Measurements from ENCODE around the gene HOXD9.

Gene HOXD9

GRCh38 chr2:176126929-176127773, 4.6 kb downstream of the HOXD9 start:
- peak; percentile 40 to 42 for DNase-seq

- DNase-seq = no peak
Measured at GRCh38 chr2:176127774-176128072, 5.2 kb downstream of the HOXD9 start.

DNA sequence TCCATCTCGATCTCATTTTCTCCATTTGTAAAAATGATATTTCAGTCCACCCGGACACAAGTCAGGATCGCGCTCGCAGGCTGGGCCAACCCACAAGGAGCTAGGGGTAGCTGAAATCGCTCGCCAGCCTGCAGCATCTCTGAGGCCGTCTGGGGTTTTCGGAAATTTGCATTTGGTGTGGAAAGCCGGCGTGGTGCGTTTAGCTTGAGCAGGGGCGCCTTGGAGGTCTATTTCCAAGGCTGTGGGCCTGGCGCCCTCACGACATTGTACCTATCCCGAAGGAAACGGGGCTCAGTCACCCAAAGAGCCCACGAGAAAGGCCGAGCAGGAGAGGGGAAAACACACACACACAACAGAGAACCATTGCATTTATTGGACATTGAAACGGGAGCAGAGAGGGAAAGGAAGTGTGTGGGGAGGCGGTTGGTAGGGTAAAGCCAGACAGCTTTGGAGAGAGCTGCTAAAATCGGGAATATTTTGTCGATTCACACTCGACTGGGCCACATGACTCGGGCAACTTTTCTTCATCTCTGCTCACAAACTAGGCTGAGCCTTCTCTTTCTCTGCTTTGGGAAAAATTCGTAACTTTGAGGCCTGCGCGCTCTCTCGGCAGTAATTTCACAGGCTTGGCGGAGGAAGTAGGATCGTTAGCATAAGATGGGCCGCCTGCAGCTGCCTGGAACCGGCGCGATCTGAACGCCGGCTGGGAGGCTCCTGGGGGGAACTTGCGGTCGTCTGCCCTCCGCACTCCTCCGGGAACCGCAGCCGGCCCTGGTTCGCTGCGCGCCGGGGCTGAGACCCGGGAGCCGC, 5.9 kb downstream of the HOXD9 start:
- no peak for DNase-seq

GRCh38 chr2:176128982-176129796, 6.7 kb downstream of the HOXD9 start, which contains the start of gene HOXD8:
Gene HOXD8 (plus strand): TSS chr2:176129705. CDS start chr2:176130367, 662 bp downstream.
- no peak for DNase-seq

- no peak for DNase-seq
Measured at GRCh38 chr2:176129813-176130146, 7.3 kb downstream of the HOXD9 start.

DNA sequence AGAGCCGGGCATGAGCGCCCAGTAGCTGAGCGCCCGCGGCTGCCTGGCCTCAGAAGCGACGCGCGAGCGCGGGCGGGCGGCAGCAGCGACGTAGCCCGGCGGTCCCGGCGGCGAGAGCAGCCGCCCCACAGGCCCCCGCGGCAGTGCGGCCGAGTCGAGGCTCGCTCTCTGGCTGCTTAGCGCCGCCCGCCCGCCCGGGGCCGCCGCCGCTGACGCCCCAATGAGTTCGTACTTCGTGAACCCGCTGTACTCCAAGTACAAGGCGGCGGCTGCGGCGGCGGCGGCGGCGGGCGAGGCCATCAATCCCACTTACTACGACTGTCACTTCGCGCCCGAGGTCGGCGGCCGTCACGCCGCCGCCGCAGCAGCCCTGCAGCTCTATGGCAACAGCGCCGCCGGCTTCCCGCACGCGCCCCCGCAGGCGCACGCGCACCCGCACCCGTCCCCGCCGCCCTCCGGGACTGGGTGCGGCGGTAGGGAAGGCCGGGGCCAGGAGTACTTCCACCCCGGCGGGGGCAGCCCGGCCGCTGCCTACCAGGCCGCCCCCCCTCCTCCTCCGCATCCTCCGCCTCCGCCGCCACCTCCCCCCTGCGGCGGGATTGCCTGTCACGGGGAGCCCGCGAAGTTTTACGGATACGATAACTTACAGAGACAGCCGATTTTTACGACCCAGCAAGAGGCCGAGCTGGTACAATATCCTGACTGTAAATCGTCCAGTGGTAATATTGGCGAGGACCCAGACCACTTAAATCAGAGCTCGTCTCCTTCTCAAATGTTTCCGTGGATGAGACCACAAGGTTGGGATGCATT, 7.8 kb downstream of the HOXD9 start:
- no peak for DNase-seq

DNA sequence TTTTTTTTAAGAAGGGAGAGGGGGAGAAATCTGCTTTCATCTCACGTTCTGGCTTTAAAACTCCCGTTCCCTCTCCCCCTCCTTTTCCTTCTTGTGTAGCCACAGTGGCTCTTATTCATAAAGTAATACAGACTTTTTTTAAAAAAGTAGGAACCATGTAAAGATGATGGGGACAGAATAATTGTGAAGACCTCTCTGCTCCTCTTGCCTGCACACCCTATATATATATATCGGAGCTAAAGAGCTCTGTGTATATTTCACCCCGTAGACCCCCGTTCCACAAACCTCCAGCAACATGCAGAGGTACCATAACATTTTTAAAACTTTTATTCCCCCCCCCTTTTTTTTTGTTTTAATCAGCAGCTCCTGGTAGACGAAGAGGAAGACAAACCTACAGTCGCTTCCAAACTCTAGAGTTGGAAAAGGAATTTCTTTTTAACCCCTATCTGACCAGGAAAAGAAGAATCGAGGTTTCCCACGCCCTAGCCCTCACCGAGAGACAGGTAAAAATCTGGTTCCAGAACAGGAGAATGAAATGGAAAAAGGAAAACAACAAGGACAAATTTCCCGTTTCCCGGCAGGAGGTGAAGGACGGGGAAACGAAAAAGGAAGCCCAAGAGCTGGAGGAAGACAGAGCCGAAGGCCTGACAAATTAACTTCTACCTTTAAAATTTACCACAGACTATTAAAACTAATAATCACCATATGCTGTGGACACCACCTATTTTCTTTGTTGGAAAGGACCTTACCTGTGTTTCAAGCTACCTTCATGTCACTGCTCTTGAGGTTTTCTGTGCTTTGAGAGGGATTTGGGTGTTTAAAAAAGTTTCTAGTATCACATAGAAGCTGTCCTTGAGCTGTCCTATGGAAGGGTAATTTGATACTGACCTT, 8.7 kb downstream of the HOXD9 start:
- no peak for DNase-seq

DNA sequence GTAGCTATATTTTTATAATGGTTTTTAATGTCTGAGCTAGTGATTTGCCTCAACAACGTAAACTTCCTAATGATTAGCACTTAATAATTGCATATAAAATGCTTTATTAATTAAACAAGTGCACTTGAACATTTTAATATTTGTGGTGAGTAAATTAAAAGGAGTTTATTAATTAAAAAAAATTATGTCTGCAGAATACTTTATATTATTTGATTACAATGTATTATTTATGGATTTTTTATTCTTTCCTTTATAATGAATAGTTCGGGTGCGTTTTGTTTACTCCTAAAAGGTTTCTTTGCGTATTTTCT, 9.3 kb downstream of the HOXD9 start:
- DNase-seq = no peak

DNA sequence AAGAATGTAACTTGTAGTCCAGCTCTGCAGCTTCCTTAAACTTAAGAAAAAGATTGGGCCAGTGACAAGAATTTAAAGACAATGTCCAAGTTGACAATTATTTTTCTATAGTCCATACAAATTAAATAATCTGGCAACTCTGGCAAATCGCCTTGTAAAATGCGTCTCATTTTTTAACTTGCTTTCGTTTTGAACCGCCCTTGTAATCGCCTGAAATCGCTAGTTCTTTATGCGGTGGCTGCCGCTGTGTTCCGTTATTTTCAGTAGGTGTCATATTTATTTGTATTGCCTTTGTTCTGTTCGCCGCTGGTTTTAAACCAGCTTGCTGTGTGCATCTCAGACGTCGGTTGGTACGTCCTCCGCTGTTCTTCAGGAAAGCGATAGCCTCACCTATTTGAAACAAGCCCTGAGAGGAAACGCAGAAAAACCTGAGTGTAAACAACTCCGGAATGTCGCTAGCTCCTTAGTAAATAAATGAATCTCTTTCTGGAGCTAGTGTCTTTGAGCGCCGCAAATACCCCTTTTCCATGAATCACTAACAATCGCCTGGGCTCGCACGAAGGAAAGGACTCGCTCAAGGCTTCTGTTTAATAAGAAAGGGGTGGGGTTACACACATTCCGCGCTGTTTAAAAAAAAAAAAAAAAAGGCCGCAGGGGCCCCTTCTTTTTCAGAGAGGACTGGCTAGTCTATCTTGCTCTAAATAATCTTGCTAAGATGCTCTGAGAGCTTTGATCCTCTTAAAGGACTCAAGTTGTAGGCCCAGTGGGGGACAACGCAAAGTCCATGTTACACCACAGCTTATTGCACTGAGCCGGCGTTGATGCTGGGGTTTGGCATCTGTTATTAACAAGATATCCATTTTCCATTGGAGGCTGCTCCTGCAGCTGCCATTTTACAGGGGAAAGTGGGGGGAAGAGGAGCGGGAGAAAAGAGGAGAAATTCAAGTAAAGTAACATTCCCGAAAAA, 10.0 kb downstream of the HOXD9 start:
- no peak for DNase-seq

DNA sequence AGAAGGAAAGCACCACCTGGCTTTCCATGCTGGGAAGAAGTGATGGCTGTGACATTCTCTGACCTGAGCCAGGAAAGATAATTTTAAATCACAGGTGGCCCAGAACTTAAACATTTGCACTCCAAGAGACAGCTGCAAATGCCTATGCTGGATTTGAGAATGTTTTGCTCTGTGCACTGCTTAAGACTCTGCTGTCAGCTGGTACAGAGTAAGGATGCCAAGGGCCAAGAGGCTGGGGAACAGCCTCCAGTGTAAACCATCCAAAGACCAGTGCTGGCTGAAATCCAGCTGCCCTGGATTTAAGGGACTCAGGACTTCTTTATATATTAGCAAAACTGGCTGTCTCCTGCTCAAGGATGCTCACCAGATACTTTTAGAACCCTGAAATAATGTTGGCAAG, 10.9 kb downstream of the HOXD9 start:
- DNase-seq = no peak

- DNase-seq = no peak
Measured at GRCh38 chr2:176134035-176134434, 11.5 kb downstream of the HOXD9 start.

GRCh38 chr2:176135035-176135440, 12.5 kb downstream of the HOXD9 start:
- no peak for DNase-seq

DNA sequence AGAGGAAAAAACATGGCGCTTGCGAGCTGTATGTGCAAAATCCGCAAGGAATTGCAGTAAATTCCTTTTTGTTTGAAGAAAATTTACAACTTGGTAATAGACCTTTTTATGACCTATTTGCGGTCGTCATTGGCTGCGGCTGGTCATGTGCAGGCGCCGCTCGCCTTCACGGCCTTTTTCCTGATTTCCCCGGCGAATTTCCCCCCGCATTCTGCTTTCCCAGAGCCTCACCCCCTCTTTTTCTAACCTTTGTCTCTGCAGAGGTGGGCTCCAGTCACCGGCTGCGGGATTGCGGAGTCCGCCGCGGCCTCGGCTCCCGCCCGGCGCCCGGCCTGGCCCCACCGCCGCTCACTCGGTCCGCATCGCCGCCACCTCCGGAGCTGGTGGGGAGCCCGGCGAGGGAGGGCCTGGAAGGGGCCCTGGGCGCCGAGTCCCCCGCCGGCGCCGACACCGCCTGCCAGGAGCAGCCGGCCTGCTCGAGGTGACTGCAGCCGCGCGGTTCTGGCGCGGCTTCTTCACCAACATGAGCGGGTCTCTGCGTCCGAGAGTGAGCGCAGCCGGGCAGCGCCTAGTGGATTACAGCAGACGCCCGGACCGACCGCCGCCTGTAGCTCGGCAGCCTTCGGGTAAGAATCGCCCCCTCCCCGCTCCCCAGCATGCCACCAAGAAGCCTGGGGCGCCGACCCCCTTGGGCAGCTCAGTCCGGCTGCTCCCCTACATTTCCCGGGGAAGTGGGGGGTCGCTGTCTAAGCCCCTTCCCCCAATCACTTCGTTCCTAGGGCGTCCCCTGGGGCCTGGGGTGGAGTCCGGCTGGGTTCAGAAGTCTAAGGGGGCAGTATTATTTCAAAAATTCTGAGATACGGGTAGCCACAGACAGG, 14.1 kb downstream of the HOXD9 start:
- DNase-seq = no peak

DNA sequence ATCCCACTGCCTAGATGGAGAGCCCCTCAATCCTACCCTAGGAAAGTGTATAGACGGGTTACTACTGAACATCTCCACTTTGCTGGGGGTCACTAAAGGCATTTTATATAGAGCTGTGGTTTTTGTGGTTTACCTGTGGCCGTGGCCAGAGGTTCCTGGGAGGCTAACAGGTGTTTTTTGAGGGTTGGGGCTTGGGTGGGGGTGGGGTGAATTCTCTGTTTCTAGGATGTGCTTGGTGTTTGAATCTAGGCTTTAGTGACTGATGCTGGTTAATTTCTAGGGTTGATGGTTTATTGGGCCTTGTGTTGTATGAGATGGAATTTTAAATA, 14.7 kb downstream of the HOXD9 start:
- DNase-seq = no peak

GRCh38 chr2:176137906-176138305, 15.4 kb downstream of the HOXD9 start:
- DNase-seq = no peak

DNA sequence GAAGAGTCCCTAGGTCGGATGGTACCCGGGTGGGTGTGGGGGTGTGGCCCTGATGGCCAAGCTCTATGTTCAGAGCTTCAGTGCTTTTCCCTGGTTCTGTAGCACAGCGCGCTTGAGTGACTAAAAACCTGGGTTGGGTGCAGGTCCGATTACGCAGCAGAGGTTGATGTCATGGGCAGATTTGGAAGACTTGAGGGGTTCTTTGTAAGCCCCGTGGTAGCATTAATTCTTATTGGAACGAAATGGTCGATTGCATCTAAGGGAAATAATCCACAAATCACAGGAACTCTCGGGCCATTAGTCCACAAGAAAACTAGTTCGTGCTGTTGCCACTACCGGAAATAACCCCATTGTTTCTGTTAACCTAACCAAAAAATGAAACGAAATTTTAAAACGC, 16.0 kb downstream of the HOXD9 start:
- no peak for DNase-seq

DNA sequence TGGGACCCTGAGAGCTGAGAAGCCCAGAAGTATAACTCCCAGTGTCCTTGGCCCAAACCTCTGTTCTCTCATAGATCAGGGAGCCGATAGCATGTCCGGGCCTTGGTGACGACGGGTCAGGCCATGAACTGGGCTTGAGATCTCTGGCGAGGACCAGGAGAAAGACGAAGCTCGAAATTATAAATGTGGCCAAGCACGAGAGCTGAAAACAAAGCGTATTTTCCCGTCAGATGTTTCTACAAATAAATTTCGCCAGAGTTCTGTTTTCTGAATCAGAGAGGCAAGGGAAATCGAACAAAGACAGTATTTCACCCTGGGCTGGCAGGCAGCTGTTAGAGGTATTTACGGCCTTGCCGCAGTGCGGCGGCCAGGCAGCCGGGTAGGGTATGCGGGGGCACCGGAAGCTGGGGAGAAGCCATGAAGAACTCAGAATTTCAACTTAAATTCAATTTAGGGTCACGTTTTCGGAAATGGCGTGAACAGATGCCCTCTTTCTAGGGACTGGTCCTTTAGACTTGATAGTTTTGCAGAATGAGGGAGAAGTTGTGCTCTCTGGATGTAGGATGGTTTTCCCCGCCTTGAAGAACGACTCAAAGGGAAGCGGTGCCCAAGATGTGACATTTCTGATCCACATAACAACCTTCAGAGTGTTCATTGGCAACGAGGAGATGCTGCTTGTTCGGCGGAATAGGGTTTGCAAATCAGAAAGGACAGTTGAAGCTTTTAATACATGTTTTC, 16.6 kb downstream of the HOXD9 start:
- DNase-seq = no peak

DNA sequence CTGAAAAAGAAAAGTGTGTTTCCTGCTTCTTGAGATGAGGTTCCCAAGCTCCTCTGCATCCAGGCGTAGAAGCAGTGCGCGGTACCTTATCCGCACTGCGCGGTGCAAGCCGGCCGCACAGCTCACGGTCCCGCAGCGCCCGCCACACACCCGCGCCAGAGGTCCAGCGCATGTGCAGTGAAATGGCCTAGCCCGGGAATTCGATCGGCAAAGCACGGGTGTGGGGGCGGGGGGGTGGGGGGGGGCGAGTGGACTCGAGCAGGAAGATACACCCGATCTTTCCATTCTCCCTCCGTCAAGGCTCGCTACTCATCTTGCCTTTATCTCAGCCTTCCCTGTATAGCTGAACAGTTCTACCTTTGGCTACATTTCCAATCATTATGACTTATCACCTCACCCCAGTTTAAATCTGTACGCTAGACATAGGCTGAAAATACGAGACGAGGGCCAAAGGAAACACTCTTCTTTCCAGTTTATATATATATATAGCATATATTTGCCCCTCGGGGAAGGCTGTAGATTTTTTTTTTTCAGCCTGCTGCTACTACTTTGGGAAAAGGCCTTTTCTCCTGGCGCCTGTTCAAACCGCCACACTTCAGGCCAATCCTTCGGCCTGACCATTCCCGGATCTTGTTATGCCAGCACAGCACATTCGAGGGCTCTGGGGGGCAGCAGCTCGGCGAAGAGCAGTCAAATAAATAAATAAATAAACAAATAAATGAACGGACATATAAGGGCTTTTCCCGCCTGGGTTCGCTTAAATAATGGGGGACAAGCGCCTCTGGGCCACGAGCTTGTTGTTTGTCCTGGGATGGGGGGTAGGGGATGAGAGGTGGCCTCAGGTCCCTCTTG, 17.4 kb downstream of the HOXD9 start:
- DNase-seq = no peak

Measured in hippocampal formation (tissue), 2 donors.